ENCODE results near the gene RARS2.

Gene RARS2

DNA sequence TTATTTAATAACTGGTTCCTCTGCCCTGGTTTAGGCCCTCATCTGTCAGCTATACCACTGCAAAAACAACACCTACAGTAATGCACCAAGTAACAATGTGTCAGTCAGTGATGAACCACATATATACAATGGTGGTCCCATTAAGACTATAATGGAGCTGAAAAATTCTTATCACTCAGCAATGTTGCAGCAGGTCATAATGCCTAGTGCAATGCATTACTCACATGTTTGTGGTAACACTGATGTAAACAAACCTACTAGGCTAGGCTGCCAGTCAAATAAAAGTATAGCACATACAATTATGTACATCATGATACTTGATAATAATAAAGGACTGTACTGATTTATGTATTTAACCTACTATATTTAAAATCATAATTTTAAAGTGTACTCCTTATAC lies 31.3 kb downstream of the RARS2 start:
- POLR2A ChIA-PET, result no interaction called here
- Histone ChIP-seq H3K9me3 (ENCODE audit: control insufficient read depth, insufficient read depth, low read depth, low read length) (no peaks in the 10 kb centered on the region), H3K4me1 (ENCODE audit: control insufficient read depth, insufficient read depth, low read length) (no peaks in the 10 kb centered on the region), H3K27ac (ENCODE audit: extremely low read depth, low read depth, low read length) (no peak overlapping the region), H3K36me3 (ENCODE audit: control insufficient read depth in 2 of 2, insufficient read depth in 1 of 2, low read length in 2 of 2) (peaks cover 40 to 77% of the 10 kb centered on the region in 2 experiments), H3K4me3 (ENCODE audit: low read depth, low read length) (no peak overlapping the region)
- TF ChIP-seq, protein P1, sequence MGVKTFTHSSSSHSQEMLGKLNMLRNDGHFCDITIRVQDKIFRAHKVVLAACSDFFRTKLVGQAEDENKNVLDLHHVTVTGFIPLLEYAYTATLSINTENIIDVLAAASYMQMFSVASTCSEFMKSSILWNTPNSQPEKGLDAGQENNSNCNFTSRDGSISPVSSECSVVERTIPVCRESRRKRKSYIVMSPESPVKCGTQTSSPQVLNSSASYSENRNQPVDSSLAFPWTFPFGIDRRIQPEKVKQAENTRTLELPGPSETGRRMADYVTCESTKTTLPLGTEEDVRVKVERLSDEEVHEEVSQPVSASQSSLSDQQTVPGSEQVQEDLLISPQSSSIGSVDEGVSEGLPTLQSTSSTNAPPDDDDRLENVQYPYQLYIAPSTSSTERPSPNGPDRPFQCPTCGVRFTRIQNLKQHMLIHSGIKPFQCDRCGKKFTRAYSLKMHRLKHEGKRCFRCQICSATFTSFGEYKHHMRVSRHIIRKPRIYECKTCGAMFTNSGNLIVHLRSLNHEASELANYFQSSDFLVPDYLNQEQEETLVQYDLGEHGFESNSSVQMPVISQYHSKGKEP (tag by site-specific recombination; IDR thresholded peaks at IDR 0.05), result 0 out of 2 replicates have a peak, but pooled peaks have one; percentile 35
- no peak for TF ChIP-seq ZNF48 (tag by site-specific recombination; IDR thresholded peaks at IDR 0.05)
- CTCF ChIA-PET, result interaction anchor here (0.8 kb wide), 1 partner anchor 78 kb away, joined by 3 read pairs; no protein-coding TSS in a partner anchor

DNA sequence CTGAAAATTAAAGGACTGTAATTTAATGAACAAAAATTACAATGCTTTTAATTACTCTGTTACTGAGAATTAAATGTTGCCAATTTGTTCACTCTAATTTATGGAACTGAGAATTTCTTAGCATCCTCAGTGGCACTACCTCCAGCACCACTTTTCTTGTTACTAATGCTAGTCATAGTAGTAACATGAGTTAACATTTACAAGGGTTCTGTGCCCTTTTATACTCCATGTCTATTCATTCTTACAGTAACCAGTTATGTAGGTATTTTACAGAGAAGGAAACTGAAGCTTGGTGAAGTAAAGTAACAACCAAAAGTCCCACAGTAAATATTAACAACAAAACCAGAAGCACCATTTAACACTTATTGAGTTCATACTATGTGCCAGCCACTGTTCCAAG lies 34.3 kb downstream of the RARS2 start:
- CTCF ChIA-PET, result no interaction called here
- Histone ChIP-seq H3K4me3 (ENCODE audit: low read depth, low read length) (no peak overlapping the region), H3K27ac (ENCODE audit: extremely low read depth, low read depth, low read length) (no peak overlapping the region), H3K9me3 (ENCODE audit: control insufficient read depth, insufficient read depth, low read depth, low read length) (no peaks in the 10 kb centered on the region), H3K36me3 (ENCODE audit: control insufficient read depth in 2 of 2, insufficient read depth in 1 of 2, low read length in 2 of 2) (peaks cover 29 to 63% of the 10 kb centered on the region in 2 experiments), H3K4me1 (ENCODE audit: control insufficient read depth, insufficient read depth, low read length) (no peaks in the 10 kb centered on the region)
- POLR2A ChIA-PET, result no interaction called here
- TF ChIP-seq ZNF747 (tag by site-specific recombination; IDR thresholded peaks at IDR 0.05) (no peak), ZNF175 (tag by site-specific recombination; IDR thresholded peaks at IDR 0.05) (no peak), TCF7L2 (IDR thresholded peaks at IDR 0.05; ENCODE audit: borderline replicate concordance, low read depth, low read length) (no peak), ZNF335 (tag by site-specific recombination; conservative IDR thresholded peaks at IDR 0.05) (no peak), ZNF629 (tag by site-specific recombination; IDR thresholded peaks at IDR 0.05) (no peak)
- TF ChIP-seq, protein P2, sequence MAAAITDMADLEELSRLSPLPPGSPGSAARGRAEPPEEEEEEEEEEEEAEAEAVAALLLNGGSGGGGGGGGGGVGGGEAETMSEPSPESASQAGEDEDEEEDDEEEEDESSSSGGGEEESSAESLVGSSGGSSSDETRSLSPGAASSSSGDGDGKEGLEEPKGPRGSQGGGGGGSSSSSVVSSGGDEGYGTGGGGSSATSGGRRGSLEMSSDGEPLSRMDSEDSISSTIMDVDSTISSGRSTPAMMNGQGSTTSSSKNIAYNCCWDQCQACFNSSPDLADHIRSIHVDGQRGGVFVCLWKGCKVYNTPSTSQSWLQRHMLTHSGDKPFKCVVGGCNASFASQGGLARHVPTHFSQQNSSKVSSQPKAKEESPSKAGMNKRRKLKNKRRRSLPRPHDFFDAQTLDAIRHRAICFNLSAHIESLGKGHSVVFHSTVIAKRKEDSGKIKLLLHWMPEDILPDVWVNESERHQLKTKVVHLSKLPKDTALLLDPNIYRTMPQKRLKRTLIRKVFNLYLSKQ (tag by site-specific recombination; IDR thresholded peaks at IDR 0.05; ENCODE audit: borderline replicate concordance), result no peak
- TF ChIP-seq, protein P3, sequence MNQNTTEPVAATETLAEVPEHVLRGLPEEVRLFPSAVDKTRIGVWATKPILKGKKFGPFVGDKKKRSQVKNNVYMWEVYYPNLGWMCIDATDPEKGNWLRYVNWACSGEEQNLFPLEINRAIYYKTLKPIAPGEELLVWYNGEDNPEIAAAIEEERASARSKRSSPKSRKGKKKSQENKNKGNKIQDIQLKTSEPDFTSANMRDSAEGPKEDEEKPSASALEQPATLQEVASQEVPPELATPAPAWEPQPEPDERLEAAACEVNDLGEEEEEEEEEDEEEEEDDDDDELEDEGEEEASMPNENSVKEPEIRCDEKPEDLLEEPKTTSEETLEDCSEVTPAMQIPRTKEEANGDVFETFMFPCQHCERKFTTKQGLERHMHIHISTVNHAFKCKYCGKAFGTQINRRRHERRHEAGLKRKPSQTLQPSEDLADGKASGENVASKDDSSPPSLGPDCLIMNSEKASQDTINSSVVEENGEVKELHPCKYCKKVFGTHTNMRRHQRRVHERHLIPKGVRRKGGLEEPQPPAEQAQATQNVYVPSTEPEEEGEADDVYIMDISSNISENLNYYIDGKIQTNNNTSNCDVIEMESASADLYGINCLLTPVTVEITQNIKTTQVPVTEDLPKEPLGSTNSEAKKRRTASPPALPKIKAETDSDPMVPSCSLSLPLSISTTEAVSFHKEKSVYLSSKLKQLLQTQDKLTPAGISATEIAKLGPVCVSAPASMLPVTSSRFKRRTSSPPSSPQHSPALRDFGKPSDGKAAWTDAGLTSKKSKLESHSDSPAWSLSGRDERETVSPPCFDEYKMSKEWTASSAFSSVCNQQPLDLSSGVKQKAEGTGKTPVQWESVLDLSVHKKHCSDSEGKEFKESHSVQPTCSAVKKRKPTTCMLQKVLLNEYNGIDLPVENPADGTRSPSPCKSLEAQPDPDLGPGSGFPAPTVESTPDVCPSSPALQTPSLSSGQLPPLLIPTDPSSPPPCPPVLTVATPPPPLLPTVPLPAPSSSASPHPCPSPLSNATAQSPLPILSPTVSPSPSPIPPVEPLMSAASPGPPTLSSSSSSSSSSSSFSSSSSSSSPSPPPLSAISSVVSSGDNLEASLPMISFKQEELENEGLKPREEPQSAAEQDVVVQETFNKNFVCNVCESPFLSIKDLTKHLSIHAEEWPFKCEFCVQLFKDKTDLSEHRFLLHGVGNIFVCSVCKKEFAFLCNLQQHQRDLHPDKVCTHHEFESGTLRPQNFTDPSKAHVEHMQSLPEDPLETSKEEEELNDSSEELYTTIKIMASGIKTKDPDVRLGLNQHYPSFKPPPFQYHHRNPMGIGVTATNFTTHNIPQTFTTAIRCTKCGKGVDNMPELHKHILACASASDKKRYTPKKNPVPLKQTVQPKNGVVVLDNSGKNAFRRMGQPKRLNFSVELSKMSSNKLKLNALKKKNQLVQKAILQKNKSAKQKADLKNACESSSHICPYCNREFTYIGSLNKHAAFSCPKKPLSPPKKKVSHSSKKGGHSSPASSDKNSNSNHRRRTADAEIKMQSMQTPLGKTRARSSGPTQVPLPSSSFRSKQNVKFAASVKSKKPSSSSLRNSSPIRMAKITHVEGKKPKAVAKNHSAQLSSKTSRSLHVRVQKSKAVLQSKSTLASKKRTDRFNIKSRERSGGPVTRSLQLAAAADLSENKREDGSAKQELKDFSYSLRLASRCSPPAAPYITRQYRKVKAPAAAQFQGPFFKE (tag by site-specific recombination; IDR thresholded peaks at IDR 0.05; ENCODE audit: borderline replicate concordance), result no peak
- TF ChIP-seq, protein P4, sequence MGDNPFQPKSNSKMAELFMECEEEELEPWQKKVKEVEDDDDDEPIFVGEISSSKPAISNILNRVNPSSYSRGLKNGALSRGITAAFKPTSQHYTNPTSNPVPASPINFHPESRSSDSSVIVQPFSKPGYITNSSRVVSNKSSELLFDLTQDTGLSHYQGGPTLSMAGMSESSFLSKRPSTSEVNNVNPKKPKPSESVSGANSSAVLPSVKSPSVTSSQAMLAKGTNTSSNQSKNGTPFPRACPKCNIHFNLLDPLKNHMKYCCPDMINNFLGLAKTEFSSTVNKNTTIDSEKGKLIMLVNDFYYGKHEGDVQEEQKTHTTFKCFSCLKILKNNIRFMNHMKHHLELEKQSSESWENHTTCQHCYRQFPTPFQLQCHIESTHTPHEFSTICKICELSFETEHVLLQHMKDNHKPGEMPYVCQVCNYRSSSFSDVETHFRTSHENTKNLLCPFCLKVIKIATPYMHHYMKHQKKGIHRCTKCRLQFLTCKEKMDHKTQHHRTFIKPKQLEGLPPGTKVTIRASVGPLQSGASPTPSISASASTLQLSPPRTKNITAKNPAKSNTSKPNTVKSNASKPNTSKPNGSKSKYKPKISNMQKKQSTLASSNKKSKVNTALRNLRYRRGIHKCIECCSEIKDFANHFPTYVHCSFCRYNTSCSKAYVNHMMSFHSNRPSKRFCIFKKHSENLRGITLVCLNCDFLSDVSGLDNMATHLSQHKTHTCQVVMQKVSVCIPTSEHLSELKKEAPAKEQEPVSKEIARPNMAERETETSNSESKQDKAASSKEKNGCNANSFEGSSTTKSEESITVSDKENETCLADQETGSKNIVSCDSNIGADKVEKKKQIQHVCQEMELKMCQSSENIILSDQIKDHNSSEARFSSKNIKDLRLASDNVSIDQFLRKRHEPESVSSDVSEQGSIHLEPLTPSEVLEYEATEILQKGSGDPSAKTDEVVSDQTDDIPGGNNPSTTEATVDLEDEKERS (tag by site-specific recombination; IDR thresholded peaks at IDR 0.05), result no peak
- TF ChIP-seq, protein P5, sequence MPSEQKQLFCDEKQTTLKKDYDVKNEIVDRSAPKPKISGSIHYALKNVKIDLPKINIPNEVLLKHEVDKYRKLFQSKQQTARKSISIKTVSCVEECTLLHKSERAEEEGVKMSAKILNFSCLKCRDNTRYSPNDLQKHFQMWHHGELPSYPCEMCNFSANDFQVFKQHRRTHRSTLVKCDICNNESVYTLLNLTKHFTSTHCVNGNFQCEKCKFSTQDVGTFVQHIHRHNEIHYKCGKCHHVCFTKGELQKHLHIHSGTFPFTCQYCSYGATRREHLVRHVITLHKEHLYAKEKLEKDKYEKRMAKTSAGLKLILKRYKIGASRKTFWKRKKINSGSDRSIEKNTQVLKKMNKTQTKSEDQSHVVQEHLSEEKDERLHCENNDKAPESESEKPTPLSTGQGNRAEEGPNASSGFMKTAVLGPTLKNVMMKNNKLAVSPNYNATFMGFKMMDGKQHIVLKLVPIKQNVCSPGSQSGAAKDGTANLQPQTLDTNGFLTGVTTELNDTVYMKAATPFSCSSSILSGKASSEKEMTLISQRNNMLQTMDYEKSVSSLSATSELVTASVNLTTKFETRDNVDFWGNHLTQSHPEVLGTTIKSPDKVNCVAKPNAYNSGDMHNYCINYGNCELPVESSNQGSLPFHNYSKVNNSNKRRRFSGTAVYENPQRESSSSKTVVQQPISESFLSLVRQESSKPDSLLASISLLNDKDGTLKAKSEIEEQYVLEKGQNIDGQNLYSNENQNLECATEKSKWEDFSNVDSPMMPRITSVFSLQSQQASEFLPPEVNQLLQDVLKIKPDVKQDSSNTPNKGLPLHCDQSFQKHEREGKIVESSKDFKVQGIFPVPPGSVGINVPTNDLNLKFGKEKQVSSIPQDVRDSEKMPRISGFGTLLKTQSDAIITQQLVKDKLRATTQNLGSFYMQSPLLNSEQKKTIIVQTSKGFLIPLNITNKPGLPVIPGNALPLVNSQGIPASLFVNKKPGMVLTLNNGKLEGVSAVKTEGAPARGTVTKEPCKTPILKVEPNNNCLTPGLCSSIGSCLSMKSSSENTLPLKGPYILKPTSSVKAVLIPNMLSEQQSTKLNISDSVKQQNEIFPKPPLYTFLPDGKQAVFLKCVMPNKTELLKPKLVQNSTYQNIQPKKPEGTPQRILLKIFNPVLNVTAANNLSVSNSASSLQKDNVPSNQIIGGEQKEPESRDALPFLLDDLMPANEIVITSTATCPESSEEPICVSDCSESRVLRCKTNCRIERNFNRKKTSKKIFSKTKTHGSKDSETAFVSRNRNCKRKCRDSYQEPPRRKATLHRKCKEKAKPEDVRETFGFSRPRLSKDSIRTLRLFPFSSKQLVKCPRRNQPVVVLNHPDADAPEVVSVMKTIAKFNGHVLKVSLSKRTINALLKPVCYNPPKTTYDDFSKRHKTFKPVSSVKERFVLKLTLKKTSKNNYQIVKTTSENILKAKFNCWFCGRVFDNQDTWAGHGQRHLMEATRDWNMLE (tag by site-specific recombination; conservative IDR thresholded peaks at IDR 0.05; ENCODE audit: low read depth), result no peak
- TF ChIP-seq, protein P6, sequence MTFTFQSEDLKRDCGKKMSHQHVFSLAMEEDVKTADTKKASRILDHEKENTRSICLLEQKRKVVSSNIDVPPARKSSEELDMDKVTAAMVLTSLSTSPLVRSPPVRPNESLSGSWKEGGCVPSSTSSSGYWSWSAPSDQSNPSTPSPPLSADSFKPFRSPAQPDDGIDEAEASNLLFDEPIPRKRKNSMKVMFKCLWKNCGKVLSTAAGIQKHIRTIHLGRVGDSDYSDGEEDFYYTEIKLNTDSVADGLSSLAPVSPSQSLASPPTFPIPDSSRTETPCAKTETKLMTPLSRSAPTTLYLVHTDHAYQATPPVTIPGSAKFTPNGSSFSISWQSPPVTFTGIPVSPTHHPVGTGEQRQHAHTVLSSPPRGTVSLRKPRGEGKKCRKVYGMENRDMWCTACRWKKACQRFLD (tag by site-specific recombination; IDR thresholded peaks at IDR 0.05), result no peak
